Neural progenitor cell (in vitro differentiated cells): Measurements from ENCODE around the gene COL23A1. TPM values are rescaled to one million over a fixed set of nuclear protein-coding genes. Genes with fewer than 3 reads are reported as not detected.
A peak's percentile ranks its signal among the peaks of the same experiment; 100 is the strongest.

Source experiments
- DNase-seq: peaks from one replicate; pipeline ENCODE4 v3.0.0-alpha.2; 2016; ENCODE audit warnings: low spot score
- H2AFZ ChIP-seq: fragments of 200-600 bp; sonication (generic); replicated peaks from 2 replicates; pipeline ENCODE4 v1.6.1; 2016; ENCODE audit warnings: antibody characterized with exemption
- H3F3A ChIP-seq: fragments of 200-600 bp; sonication (generic); 2 replicates; pipeline ENCODE4 v1.6.1; 2016; ENCODE audit warnings: antibody characterized with exemption, low read depth
- H3K27ac ChIP-seq: fragments of 200-600 bp; sonication (generic); 2 replicates; pipeline ENCODE4 v1.5.1; 2016; ENCODE audit warnings: mild to moderate bottlenecking
- H3K27me3 ChIP-seq: fragments of 200-600 bp; sonication (generic); 2 replicates; pipeline ENCODE4 v1.6.1; 2016; ENCODE audit warnings: mild to moderate bottlenecking, moderate library complexity
- H3K36me3 ChIP-seq: fragments of 200-600 bp; sonication (generic); 2 replicates; pipeline ENCODE4 v1.5.1; 2016
- H3K4me1 ChIP-seq: fragments of 200-600 bp; sonication (generic); 2 replicates; pipeline ENCODE4 v1.6.1; 2016; ENCODE audit warnings: mixed run types
- H3K4me2 ChIP-seq: fragments of 200-600 bp; sonication (generic); 2 replicates; pipeline ENCODE4 v1.6.1; 2016
- H3K4me3 ChIP-seq: fragments of 200-600 bp; sonication (generic); 2 replicates; pipeline ENCODE4 v1.5.1; 2016
- H3K79me2 ChIP-seq: fragments of 200-600 bp; sonication (generic); 2 replicates; pipeline ENCODE4 v1.6.1; 2016; ENCODE audit warnings: low read depth
- H3K9ac ChIP-seq: fragments of 200-600 bp; sonication (generic); 2 replicates; pipeline ENCODE4 v1.6.1; 2016
- H3K9me3 ChIP-seq: fragments of 200-600 bp; sonication (generic); 2 replicates; pipeline ENCODE4 v1.5.1; 2016; ENCODE audit warnings: low read depth
- H4K20me1 ChIP-seq: fragments of 200-600 bp; sonication (generic); 2 replicates; pipeline ENCODE4 v1.6.1; 2016; ENCODE audit warnings: low read depth
- H3K27ac Mint-ChIP-seq: 3 replicates; pipeline ENCODE4 v1.8.0; 2021; ENCODE audit warnings: mixed read lengths
- H3K27me3 Mint-ChIP-seq: 2 replicates; pipeline ENCODE4 v1.8.0; 2022; ENCODE audit warnings: low read depth, mild to moderate bottlenecking, inconsistent platforms, moderate library complexity, mixed read lengths; ENCODE audit not compliant: insufficient read depth
- H3K36me3 Mint-ChIP-seq: 3 replicates; pipeline ENCODE4 v1.8.0; 2021; ENCODE audit warnings: mixed read lengths
- H3K4me1 Mint-ChIP-seq: 3 replicates; pipeline ENCODE4 v1.8.0; 2021; ENCODE audit warnings: mixed read lengths
- H3K4me3 Mint-ChIP-seq: 3 replicates; pipeline ENCODE4 v1.8.0; 2021; ENCODE audit warnings: mild to moderate bottlenecking, moderate library complexity, mixed read lengths
- H3K9me3 Mint-ChIP-seq: 3 replicates; pipeline ENCODE4 v1.8.0; 2020; ENCODE audit warnings: mixed read lengths
- EZH2 ChIP-seq: fragments of 200-600 bp; sonication (generic); IDR thresholded peaks from 2 replicates; pipeline ENCODE4 v1.6.1; 2017; ENCODE audit warnings: antibody characterized with exemption, mild to moderate bottlenecking, moderate library complexity
- EZH2phosphoT487 ChIP-seq: fragments of 200-600 bp; sonication (generic); IDR thresholded peaks from 2 replicates; pipeline ENCODE4 v1.6.1; 2017; ENCODE audit warnings: antibody characterized with exemption
- total RNA-seq: library from RNA; depleted of rRNA; stranded (reverse); fragments of >200 nt; gene quantifications from 2 replicates; pipeline ENCODE4 v1.2.3, GENCODE V29; 2015; ENCODE audit warnings: low replicate concordance
- TF ChIP-seq, protein P1 (sequence below): fragments of 200-600 bp; sonication (generic); IDR thresholded peaks from 2 replicates; pipeline ENCODE4 v1.5.1; 2017; ENCODE audit warnings: antibody characterized with exemption, mild to moderate bottlenecking

Gene COL23A1
- total RNA-seq, 1 donor from 2014 or later: not detected

- H3K9ac ChIP-seq: no peak overlapping the region
- H3K4me2 ChIP-seq: no peak overlapping the region
- no peak for TF ChIP-seq EZH2
- TF ChIP-seq, protein P1, sequence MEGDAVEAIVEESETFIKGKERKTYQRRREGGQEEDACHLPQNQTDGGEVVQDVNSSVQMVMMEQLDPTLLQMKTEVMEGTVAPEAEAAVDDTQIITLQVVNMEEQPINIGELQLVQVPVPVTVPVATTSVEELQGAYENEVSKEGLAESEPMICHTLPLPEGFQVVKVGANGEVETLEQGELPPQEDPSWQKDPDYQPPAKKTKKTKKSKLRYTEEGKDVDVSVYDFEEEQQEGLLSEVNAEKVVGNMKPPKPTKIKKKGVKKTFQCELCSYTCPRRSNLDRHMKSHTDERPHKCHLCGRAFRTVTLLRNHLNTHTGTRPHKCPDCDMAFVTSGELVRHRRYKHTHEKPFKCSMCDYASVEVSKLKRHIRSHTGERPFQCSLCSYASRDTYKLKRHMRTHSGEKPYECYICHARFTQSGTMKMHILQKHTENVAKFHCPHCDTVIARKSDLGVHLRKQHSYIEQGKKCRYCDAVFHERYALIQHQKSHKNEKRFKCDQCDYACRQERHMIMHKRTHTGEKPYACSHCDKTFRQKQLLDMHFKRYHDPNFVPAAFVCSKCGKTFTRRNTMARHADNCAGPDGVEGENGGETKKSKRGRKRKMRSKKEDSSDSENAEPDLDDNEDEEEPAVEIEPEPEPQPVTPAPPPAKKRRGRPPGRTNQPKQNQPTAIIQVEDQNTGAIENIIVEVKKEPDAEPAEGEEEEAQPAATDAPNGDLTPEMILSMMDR: no peak
- no peak for TF ChIP-seq EZH2phosphoT487
- no peak for DNase-seq
- H3K4me1 Mint-ChIP-seq: peaks cover 19% of the 10 kb centered on the region
- H3K79me2 ChIP-seq: no peaks in the 10 kb centered on the region
- H3K4me3 ChIP-seq: no peak overlapping the region
- H3K27me3 Mint-ChIP-seq: peaks cover 7% of the 10 kb centered on the region
- H3K27me3 ChIP-seq: no peaks in the 10 kb centered on the region
- no peaks in the 10 kb centered on the region for H3K9me3 ChIP-seq
- no peak overlapping the region for H2AFZ ChIP-seq
- no peaks in the 10 kb centered on the region for H3F3A ChIP-seq
- no peak overlapping the region for H3K27ac ChIP-seq
- H3K9me3 Mint-ChIP-seq: peaks cover 7% of the 10 kb centered on the region
- H4K20me1 ChIP-seq: no peaks in the 10 kb centered on the region
- peaks cover 3% of the 10 kb centered on the region for H3K36me3 Mint-ChIP-seq
- no peak overlapping the region for H3K27ac Mint-ChIP-seq
- no peaks in the 10 kb centered on the region for H3K36me3 ChIP-seq
- H3K4me3 Mint-ChIP-seq: no peak overlapping the region
- no peaks in the 10 kb centered on the region for H3K4me1 ChIP-seq
Measured at GRCh38 chr5:178340637-178341036, 249.6 kb downstream of the COL23A1 start.

DNA sequence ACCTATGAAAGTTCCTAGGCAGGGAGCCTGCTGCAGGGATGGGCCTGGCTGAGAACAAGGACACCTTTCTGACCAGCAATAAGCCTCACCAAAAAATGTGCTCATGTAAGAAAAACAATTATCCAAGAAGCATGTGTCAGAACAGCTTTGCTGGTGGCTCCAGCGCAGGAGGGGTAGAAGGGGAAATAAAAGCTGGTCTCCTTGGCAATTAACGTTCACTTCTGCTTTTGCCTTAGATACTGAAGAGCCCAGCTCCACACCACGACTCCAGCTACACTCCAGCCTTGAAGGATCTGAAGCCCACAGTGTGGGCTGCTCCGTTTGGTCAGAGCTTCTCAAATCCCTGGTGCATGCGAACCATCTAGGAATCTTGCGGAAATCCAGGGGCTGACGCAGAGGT is 250.0 kb downstream of the COL23A1 start:
- no peak overlapping the region for H2AFZ ChIP-seq
- Mint-ChIP-seq H3K4me3 (no peak overlapping the region), H3K36me3 (peaks cover 3% of the 10 kb centered on the region), H3K9me3 (peaks cover 6% of the 10 kb centered on the region), H3K27me3 (peaks cover 7% of the 10 kb centered on the region), H3K27ac (no peak overlapping the region), H3K4me1 (peaks cover 22% of the 10 kb centered on the region)
- no peaks in the 10 kb centered on the region for H3K79me2 ChIP-seq
- H3K4me1 ChIP-seq: no peaks in the 10 kb centered on the region
- H3K4me2 ChIP-seq: no peak overlapping the region
- no peak overlapping the region for H3K4me3 ChIP-seq
- H3F3A ChIP-seq: no peaks in the 10 kb centered on the region
- no peak overlapping the region for H3K27ac ChIP-seq
- no peak for DNase-seq
- no peaks in the 10 kb centered on the region for H3K9me3 ChIP-seq
- H3K27me3 ChIP-seq: no peaks in the 10 kb centered on the region
- TF ChIP-seq EZH2 (no peak), EZH2phosphoT487 (no peak)
- TF ChIP-seq, protein P1: no peak
- no peak overlapping the region for H3K9ac ChIP-seq
- H3K36me3 ChIP-seq: no peaks in the 10 kb centered on the region
- H4K20me1 ChIP-seq: no peaks in the 10 kb centered on the region

GRCh38 chr5:178339272-178339671 is 250.9 kb downstream of the COL23A1 start:
- Histone ChIP-seq H4K20me1 (no peaks in the 10 kb centered on the region), H3K4me1 (no peaks in the 10 kb centered on the region), H3K27me3 (no peaks in the 10 kb centered on the region), H2AFZ (no peak overlapping the region), H3K36me3 (no peaks in the 10 kb centered on the region), H3K4me2 (no peak overlapping the region), H3K9ac (no peak overlapping the region), H3F3A (no peaks in the 10 kb centered on the region), H3K4me3 (no peak overlapping the region), H3K27ac (no peak overlapping the region), H3K9me3 (no peaks in the 10 kb centered on the region), H3K79me2 (no peaks in the 10 kb centered on the region)
- H3K36me3 Mint-ChIP-seq: no peaks in the 10 kb centered on the region
- H3K9me3 Mint-ChIP-seq: no peaks in the 10 kb centered on the region
- H3K4me3 Mint-ChIP-seq: no peak overlapping the region
- peaks cover 7% of the 10 kb centered on the region for H3K27me3 Mint-ChIP-seq
- H3K4me1 Mint-ChIP-seq: peaks cover 27% of the 10 kb centered on the region
- H3K27ac Mint-ChIP-seq: peak overlapping the region; percentile 50
- no peak for TF ChIP-seq EZH2phosphoT487
- TF ChIP-seq EZH2: no peak
- TF ChIP-seq, protein P1: no peak
- no peak for DNase-seq
